ENCODE results near the gene SMIM23. TPM values are rescaled to one million over a fixed set of nuclear protein-coding genes. Genes with fewer than 3 reads are reported as not detected.

The SMIM23 gene
- total and polyA plus RNA-seq, 10 of the 15 experiments (the other 5 are each of a cell fraction or from before 2014, with no cell fraction given): not detected

DNA sequence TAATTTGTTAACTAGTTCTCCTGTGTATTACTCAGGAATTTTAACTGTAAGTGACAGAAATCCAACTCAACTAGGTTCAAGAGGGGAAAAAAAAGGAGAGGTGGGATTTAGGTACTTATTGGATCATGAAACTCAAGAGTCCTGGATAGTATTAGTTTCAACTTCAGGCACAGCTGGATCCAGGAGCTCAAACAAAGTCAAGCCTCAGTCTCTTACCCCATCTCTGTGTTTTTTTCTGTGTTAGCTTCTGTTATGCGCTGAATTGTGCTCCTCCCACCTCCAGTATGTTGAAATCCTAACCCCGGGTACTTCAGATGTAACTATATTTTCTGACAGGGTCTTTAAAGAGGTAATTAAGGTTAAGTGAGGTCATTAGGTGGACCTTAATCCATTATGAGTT, 53.5 kb downstream of the SMIM23 start:
- no peak overlapping the region for H2AFZ ChIP-seq (ENCODE audit: control insufficient read depth, low read depth, low read length)
- H3K27me3 ChIP-seq (replicated peaks in 1 of 2; ENCODE audit: control insufficient read depth in 2 of 2, insufficient read depth in 2 of 2, low read length in 1 of 2): no peaks in the 10 kb centered on the region
- SMC1A ChIA-PET (ENCODE audit: uncharacterized antibody, unreplicated experiment): no interaction called here
- H3K27ac ChIP-seq (ENCODE audit: control insufficient read depth, insufficient read depth): no peak overlapping the region
- ATAC-seq (no peak), FAIRE-seq (no peak), DNase-seq (ENCODE audit: low read depth, low spot score) (no peak)
- WGBS (ENCODE audit: insufficient coverage, insufficient replicate concordance, low lambda C conversion rate, missing lambda C conversion rate): 81% methylated on average over 2 of the region's 2 CpGs
- no peaks in the 10 kb centered on the region for H4K20me1 ChIP-seq (ENCODE audit: control insufficient read depth, insufficient read depth)
- H3K4me3 ChIP-seq: no peak overlapping the region
- no peak overlapping the region for H3K4me2 ChIP-seq (ENCODE audit: control insufficient read depth, insufficient read depth)
- no peak for TF ChIP-seq IKZF1 (conservative IDR thresholded peaks at IDR 0.05)
- no peak for TF ChIP-seq YBX1 (IDR thresholded peaks at IDR 0.05)
- no peak for TF ChIP-seq BHLHE40 (IDR thresholded peaks at IDR 0.05; ENCODE audit: borderline replicate concordance in 1 of 2, low read depth in 2 of 2, low read length in 1 of 2)
- TF ChIP-seq HDGF (IDR thresholded peaks at IDR 0.05): no peak
- no peak for TF ChIP-seq YY1 (IDR thresholded peaks at IDR 0.05; ENCODE audit: low read depth, low read length)
- TF ChIP-seq, protein P1, sequence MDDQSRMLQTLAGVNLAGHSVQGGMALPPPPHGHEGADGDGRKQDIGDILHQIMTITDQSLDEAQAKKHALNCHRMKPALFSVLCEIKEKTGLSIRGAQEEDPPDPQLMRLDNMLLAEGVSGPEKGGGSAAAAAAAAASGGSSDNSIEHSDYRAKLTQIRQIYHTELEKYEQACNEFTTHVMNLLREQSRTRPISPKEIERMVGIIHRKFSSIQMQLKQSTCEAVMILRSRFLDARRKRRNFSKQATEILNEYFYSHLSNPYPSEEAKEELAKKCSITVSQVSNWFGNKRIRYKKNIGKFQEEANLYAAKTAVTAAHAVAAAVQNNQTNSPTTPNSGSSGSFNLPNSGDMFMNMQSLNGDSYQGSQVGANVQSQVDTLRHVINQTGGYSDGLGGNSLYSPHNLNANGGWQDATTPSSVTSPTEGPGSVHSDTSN (IDR thresholded peaks at IDR 0.05; ENCODE audit: insufficient replicate concordance, low read depth, low read length): no peak
- TF ChIP-seq EP300 (IDR thresholded peaks at IDR 0.05; ENCODE audit: borderline replicate concordance in 1 of 2, control insufficient read depth in 1 of 2, low read depth in 2 of 2, low read length in 2 of 2): no peak
- no peak for TF ChIP-seq BCL11A (IDR thresholded peaks at IDR 0.05; ENCODE audit: low read depth, low read length)
- CTCF ChIA-PET: no interaction called here
- H3K79me2 ChIP-seq (ENCODE audit: control insufficient read depth, insufficient read depth, low read length): no peaks in the 10 kb centered on the region
- H3K4me1 ChIP-seq (ENCODE audit: control insufficient read depth, insufficient read depth, low read length): no peaks in the 10 kb centered on the region
- BruUV-seq (replicated peaks): no TSS peak
- H3K9me3 ChIP-seq (replicated peaks; ENCODE audit: control insufficient read depth, insufficient read depth, low read length): no peaks in the 10 kb centered on the region
- RAD21 ChIA-PET (ENCODE audit: unreplicated experiment): no interaction called here
- H3K9ac ChIP-seq (ENCODE audit: control insufficient read depth, insufficient read depth, low read length): no peak overlapping the region
- intact Hi-C loops (cut with micrococcal nuclease; ENCODE audit: unreplicated experiment) (no loop called here), in situ Hi-C loops (cut with MboI) (no loop called here)
- POLR2A ChIA-PET: no interaction called here
- H3K36me3 ChIP-seq (ENCODE audit: control insufficient read depth in 2 of 2, insufficient read depth in 2 of 2, low read length in 1 of 2): no peaks in the 10 kb centered on the region

Data from GM12878 (cell line).